Lung (tissue), 12 donors: ENCODE data around the gene RAB30. TPM values are rescaled to one million over a fixed set of nuclear protein-coding genes. Genes with fewer than 3 reads are reported as not detected.
A peak's percentile ranks its signal among the peaks of the same experiment; 100 is the strongest.

Experiments used
- ATAC-seq: fragments of 200-7000 bp; cut with Tn5 transposase; one replicate; pipeline ENCODE4 v1.9.1; 2020; ENCODE audit warnings: moderate number of reproducible peaks; ENCODE audit not compliant: insufficient read depth, low FRiP score
- DNase-seq, 3 donors: peaks; one replicate each; pipeline ENCODE4 v3.0.0-alpha.2; 2013 to 2017
- H3K27ac ChIP-seq, 2 donors: one replicate each; pipeline ENCODE4 v1.5.1; 2013; ENCODE audit warnings: mild to moderate bottlenecking in 2 of 2, moderate library complexity in 2 of 2, control low read depth in 1 of 2, inconsistent platforms in 1 of 2, low read depth in 1 of 2, low read length in 1 of 2
- H3K27me3 ChIP-seq, 3 donors: one replicate each; pipeline ENCODE4 v1.5.1; 2013; ENCODE audit warnings: low read length in 2 of 3; ENCODE audit not compliant: control insufficient read depth in 3 of 3, insufficient read depth in 3 of 3
- H3K36me3 ChIP-seq, 4 donors: one replicate each; pipeline ENCODE4 v1.5.1; 2013; ENCODE audit warnings: low read length in 4 of 4, mild to moderate bottlenecking in 1 of 4, moderate library complexity in 1 of 4; ENCODE audit not compliant: control insufficient read depth in 4 of 4, insufficient read depth in 4 of 4
- H3K4me1 ChIP-seq, 5 donors: one replicate each; pipeline ENCODE4 v1.5.1; 2013; ENCODE audit warnings: low read length in 5 of 5, mild to moderate bottlenecking in 2 of 5, moderate library complexity in 1 of 5; ENCODE audit not compliant: control insufficient read depth in 5 of 5, insufficient read depth in 5 of 5
- H3K4me3 ChIP-seq: one replicate; pipeline ENCODE4 v1.5.1; 2013; ENCODE audit warnings: mild to moderate bottlenecking, control low read depth, moderate library complexity
- H3K9ac ChIP-seq, 2 donors: one replicate each; pipeline ENCODE4 v1.5.1; 2013; ENCODE audit warnings: low read length in 2 of 2, control low read depth in 1 of 2; ENCODE audit not compliant: insufficient read depth in 1 of 2
- H3K9me3 ChIP-seq, 4 donors: one replicate each; pipeline ENCODE4 v1.5.1; 2013; ENCODE audit warnings: low read length in 3 of 4, mild to moderate bottlenecking in 1 of 4, moderate library complexity in 1 of 4; ENCODE audit not compliant: control insufficient read depth in 4 of 4, insufficient read depth in 3 of 4
- CTCF ChIP-seq: IDR thresholded peaks from 2 replicates; pipeline ENCODE4 v1.5.1; 2012; ENCODE audit warnings: mild to moderate bottlenecking; ENCODE audit errors: control extremely low read depth, extremely low read depth
- WGBS, 2 donors: extraction: QIAGEN DNeasy Blood & Tissue Kit; methylation state at CpG; one replicate each; pipeline ENCODE4 v1.1.7; 2013; 5-methylcytosine and 5-hydroxymethylcytosine counted together
- polyA plus RNA-seq, 2 donors: library from polyadenylated mRNA; stranded (reverse); fragments of 200-250 nt; gene quantifications; one replicate each; pipeline ENCODE4 v1.2.1, GENCODE V29; 2013
- total RNA-seq, 2 donors: library from RNA; depleted of rRNA in 1 of 2; stranded (reverse); fragments of >200 nt in 1 of 2; gene quantifications; one replicate each; pipeline ENCODE4 v1.2.1, GENCODE V29; 2014 to 2021
- donor health status: control.
- donor health status: control.
- donor health status: Bipolar disorder and iron deficiency.
- donor health status: healthy.
- donor health status: DM: yes; HTN: yes; CAD: no.

The RAB30 gene
- total and polyA plus RNA-seq, 4 donors: 1.6 to 25.5 (median 7.5) TPM

- Histone ChIP-seq H3K27ac (no peak overlapping the region), H3K27me3 (no peaks in the 10 kb centered on the region), H3K9ac (no peak overlapping the region), H3K4me3 (no peak overlapping the region), H3K9me3 (no peaks in the 10 kb centered on the region), H3K4me1 (peaks cover 5 to 33% (median 19%) of the 10 kb centered on the region in 5 donors), H3K36me3 (peaks cover 2 to 15% (median 6%) of the 10 kb centered on the region in 4 donors)
- TF ChIP-seq CTCF: no peak
- ATAC-seq: no peak
- DNase-seq: no peak
Observed at GRCh38 chr11:83073884-83074283, 2.2 kb upstream of the RAB30 start.

GRCh38 chr11:83073258-83073657 is 1.6 kb upstream of the RAB30 start:
- peaks cover 2 to 15% (median 6%) of the 10 kb centered on the region in 4 donors for H3K36me3 ChIP-seq
- H3K4me1 ChIP-seq: peaks cover 5 to 33% (median 19%) of the 10 kb centered on the region in 5 donors
- H3K4me3 ChIP-seq: no peak overlapping the region
- H3K27me3 ChIP-seq: no peaks in the 10 kb centered on the region
- H3K9ac ChIP-seq: peak overlapping the region; percentile 96 to 100
- no peak for ATAC-seq
- 43 to 61% methylated on average over 1 of the region's 1 CpG for WGBS, 2 donors
- H3K9me3 ChIP-seq: no peaks in the 10 kb centered on the region
- DNase-seq: no peak
- H3K27ac ChIP-seq: no peak overlapping the region
- no peak for TF ChIP-seq CTCF

GRCh38 chr11:83072350-83073242 is 899 bp upstream of the RAB30 start:
- ATAC-seq: no peak
- WGBS, 2 donors: 15 to 22% methylated on average over 31 of the region's 31 CpGs
- peak overlapping the region; percentile 89 to 98 for H3K27ac ChIP-seq
- DNase-seq: peak in 2 of 3 donors; percentile 27 to 48
- H3K27me3 ChIP-seq: no peaks in the 10 kb centered on the region
- TF ChIP-seq CTCF: no peak
- peak overlapping the region; percentile 61 for H3K4me3 ChIP-seq
- peaks cover 2 to 15% (median 6%) of the 10 kb centered on the region in 4 donors for H3K36me3 ChIP-seq
- peak overlapping the region; percentile 96 to 100 for H3K9ac ChIP-seq
- H3K4me1 ChIP-seq: peaks cover 5 to 33% (median 19%) of the 10 kb centered on the region in 5 donors
- no peaks in the 10 kb centered on the region for H3K9me3 ChIP-seq
